CD4-positive, alpha-beta T cell treated with Interleukin-12 subunit alpha and Interleukin-12 subunit beta, for 1 hour (primary cell): Measurements from ENCODE around the gene NIN.
"Not testable (repeated sequence)": the region's sequence is repeated elsewhere in the genome, so short reads cannot be mapped to it uniquely, and the experiment has no call there.

Experiments
- DNase-seq: peaks from one replicate; pipeline ENCODE4 v3.0.0-alpha.2; 2020

The NIN gene

DNA sequence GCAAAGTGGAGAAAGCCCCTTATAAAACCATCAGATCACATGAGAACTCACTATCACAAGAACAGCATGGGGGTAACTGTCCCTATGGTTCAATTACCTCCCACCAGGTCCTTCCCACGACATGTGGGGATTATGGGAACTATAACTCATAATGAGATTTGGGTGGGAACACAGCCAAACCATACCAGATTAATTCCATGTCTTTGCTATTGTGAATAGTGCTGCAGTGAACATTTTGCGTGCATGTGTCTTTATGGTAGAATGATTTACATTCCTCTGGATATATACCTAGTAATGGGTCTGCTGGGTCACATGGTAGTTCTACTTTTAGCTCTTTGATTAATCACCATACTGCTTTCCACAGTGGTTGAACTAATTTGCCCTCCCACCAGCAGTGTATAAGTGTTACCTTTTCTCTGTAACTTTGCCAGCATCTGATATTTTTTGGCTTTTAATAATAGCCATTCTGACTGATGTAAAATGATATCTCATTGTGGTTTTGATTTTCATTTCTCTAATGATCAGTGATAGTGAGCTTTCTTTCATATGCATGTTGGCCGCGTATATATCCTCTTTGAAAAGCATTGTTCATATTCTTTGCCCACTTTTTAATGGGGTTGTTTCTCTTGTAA lies 133.2 kb downstream of the NIN start:
- DNase-seq: no peak

DNA sequence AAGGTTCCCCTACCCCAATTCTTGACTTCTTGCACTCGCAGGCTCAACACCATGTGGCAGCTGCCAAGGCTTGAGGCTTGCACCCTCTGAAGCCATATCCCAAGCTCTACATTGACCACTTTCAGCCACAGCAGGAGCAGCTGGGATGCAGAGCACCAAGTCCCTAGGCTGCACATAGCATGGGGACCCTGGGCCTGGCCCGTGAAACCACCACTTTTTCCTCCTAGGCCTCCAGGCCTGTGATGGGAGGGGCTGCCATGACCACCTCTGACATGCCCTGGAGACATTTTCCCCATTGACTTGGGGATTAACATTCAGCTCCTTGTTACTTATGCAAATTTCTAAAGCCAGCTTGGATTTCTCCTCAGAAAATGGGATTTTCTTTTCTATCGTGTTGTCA lies 136.7 kb downstream of the NIN start:
- DNase-seq: not testable (repeated sequence)

DNA sequence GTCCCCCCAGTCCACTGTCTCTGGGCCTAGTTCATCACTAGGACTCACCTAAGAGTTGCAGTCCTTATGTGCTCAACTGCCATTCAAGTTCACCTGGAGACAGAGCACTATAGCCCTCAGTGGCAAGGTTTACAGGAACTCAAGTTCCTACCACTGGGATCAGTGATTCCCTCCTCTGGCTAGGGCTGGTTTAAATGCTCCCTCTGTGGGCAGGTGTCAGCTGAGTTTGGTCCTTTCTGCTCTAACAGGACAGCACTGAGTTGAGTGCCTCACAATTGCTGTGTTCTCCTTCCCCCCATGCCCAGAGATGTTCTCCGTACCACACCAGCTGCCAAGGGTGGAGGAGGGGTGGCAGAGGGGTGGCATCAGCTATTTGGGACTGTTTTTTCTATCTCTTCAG lies 142.1 kb downstream of the NIN start:
- no peak for DNase-seq

DNA sequence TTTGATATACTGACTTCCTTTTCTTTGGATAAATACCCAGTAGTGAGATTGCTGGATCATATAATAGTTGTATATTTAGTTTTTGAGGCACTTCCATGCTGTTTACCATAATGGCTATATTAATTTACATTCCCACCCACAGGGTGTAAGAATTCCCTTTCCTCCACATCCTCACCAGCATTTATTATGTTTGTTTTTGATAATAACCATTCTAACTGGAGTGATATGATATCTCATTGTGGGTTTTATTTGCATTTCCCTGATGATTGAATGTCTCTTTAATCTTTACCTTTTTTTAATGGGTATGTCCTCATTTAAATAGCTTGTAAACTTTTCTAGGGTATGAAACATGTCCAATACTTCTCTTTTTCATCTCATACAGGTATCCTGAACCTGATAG lies 151.3 kb downstream of the NIN start:
- no peak for DNase-seq

DNA sequence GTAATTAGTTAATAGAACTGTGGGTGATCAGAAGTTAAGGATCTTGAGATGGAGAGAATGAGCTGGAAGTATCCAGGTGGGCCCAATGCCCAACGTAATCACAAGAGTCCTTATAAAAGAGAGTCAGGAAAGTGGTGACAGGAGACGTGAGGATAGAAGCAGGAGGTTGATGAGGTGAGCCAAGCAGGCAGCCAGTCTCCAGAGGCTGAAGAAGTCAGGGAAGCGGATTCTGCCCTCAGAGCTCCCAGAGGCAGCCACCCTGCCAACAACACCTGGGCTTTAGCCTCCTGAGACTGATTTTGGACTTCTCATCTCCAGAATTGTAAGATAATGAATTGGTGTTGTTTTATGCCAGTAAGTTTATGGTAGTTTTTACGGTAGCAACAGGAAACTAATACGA lies 152.8 kb downstream of the NIN start:
- DNase-seq: no peak

DNA sequence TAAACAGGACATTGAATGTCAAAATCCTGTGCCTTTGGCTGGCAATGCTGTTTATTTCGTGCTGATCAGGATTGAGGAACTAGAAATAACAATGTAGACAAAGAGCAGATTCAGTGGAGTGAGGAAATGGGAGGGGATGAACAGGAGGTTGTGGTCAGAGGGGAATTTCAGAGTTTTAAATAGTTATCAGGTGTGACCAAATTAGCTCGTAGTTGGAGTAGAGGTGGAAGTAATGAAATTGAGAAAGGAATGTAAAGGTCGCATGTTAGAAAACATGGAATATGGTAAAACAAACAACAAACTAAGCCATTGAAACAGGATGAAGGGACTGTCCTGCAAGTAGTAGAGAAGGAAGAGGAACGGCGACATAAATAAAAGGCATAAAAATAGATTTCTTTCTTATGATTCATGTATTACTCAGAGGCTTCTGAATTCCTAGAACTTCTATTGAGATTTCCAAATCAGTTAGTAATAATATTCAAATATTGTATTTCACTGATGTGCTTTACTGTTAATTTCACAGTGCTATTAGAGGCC lies 153.4 kb downstream of the NIN start:
- no peak for DNase-seq

DNA sequence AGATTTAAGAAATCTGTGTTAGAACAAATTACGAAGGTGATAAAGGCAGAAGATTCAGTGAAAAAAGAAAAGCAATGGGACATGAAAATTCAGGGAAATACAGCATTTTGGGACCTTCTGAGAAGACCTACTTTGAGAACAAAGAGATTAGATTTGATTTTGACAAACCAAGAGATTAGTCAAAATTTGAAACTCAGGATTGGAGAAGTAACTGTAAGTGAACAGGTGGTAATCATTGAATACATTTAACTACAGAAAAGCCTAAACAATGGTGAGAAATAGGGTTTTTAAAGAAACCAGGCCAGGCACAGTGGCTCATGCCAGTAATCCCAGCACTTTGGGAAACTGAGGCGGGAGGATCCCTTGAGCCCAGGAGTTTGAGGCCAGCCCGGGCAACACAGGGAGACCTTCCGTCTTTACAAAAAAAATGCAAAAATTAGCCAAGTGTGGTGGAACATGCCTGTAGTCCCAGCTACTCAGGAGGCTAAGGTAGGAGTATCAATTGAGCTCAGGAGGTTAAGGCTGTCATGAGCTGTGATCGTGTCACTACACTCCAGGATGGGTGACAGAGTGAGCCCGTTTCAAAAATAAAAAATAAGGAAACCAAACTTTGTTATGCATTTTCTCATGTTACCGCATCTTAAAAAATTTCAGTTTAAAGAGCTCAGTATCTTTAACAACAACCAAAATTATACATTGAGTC lies 154.0 kb downstream of the NIN start:
- DNase-seq: no peak

DNA sequence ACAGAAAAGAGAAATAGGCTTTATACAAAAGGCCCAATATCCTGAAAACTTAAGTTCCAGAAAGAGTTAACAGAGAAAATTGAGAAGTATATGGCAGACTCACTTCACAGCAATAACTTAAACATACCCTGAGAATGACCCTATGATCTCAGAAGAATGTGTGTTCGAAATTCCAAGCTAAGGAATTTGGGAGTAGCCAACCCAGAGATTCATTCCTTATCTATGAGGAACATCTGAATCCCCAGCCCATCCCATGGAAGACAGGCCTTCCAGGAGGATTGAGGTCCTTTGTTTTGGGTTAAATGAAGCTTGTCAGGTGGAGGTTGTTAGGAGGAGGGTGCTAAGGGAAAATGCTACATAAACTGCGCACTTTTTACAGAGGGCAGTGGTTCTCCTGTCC lies 155.4 kb downstream of the NIN start:
- no peak for DNase-seq

DNA sequence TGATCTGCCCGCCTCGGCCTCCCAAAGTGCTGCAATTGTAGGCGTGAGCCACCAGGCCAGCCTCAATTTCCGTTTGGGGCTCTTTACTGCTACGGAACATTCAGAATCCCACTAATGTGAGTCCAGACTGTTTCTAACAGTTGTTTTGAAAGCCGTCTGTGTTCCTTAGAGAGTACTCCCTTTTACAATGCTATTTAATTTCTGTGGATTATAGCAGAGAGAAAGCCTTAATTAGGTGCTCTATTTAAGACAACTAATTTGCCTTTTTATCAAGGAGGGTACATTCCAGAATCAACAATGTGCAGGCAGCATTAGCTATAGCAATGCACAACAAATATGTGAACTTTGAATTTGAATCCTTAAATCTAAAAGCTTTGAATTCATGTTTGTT lies 160.1 kb downstream of the NIN start:
- DNase-seq: no peak

DNA sequence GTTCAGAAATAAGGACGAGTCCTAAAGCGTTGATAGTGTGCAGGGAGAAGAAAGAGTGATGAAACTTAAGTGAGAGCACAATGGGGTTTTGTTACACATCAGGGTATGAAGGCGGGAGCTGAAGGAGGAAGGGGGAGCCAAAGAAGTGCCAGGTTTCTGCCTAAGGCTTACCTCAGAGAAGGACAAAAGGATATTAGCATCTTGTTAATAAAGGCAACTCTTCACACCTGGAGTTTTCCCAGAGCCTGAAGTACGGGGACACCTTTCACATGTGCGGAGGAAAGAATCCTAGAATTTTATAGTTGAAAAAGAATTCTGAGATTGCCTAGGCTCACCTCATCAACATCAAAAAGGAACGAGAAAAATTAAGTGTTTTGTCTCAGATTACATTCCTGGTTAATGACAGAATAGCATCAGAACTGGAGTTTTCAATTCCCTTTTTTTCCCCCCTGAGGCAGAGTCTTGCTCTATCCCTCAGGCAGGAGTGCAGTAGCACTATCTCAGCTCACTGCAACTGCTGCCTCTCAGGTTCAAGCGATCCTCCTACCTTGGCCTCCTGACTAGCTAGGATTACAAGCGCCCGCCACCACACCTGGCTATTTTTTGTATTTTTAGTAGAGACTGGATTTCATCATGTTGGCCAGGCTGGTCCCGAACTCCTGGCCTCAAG lies 160.6 kb downstream of the NIN start:
- no peak for DNase-seq
